Ovary (tissue), 3 donors: ENCODE measurements around the gene CEBPE.

Experiments
- POLR2A ChIP-seq: fragments of 450-650 bp; IDR thresholded peaks from one replicate; pipeline ENCODE4 v1.6.1; 2017; ENCODE audit warnings: antibody characterized with exemption, mild to moderate bottlenecking, moderate library complexity
- TF ChIP-seq, protein P1 (sequence below), 3 donors: fragments of 450-650 bp in 2 of 3; fragments of 200-600 bp in 1 of 3; IDR thresholded peaks; one replicate each; pipeline versions ENCODE4 v1.5.1 to v1.8.0; 2016 to 2022; ENCODE audit warnings: antibody characterized with exemption in 3 of 3, mild to moderate bottlenecking in 1 of 3
- donor health status: DM: no; HTN: no; CAD: no.

DNA sequence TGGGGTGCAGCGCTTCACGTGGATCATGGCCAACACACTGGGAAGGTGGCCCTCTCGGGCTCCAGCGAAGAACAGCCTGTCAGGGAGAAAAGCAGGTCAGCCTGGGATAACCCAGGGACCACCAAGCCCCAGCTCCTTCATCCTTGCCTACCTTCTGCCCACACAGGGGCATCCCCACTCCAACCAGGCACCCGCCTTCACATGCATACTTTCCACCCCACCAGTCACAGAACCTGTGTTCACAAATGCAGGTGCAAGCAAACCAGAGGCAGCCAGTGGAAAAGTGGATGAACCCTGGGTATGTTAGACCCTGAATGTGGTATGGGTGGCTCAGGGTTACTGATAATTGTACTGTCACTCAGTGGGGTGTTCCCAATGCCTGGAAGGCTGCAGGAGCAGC, 12.4 kb upstream of the CEBPE start:
- no peak for TF ChIP-seq POLR2A
- TF ChIP-seq, protein P1, sequence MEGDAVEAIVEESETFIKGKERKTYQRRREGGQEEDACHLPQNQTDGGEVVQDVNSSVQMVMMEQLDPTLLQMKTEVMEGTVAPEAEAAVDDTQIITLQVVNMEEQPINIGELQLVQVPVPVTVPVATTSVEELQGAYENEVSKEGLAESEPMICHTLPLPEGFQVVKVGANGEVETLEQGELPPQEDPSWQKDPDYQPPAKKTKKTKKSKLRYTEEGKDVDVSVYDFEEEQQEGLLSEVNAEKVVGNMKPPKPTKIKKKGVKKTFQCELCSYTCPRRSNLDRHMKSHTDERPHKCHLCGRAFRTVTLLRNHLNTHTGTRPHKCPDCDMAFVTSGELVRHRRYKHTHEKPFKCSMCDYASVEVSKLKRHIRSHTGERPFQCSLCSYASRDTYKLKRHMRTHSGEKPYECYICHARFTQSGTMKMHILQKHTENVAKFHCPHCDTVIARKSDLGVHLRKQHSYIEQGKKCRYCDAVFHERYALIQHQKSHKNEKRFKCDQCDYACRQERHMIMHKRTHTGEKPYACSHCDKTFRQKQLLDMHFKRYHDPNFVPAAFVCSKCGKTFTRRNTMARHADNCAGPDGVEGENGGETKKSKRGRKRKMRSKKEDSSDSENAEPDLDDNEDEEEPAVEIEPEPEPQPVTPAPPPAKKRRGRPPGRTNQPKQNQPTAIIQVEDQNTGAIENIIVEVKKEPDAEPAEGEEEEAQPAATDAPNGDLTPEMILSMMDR (IDR thresholded peaks at IDR 0.05), result no peak
